Tibial nerve (tissue), 4 donors: ENCODE measurements around the gene MIEF1. TPM values are rescaled to one million over a fixed set of nuclear protein-coding genes. Genes with fewer than 3 reads are reported as not detected.

Experiments used
- DNase-seq, 2 donors: peaks; one replicate each; pipeline ENCODE4 v3.0.0-alpha.2; 2019; ENCODE audit warnings: low spot score in 2 of 2
- H3K27ac ChIP-seq, 4 donors: fragments of 200-600 bp; sonication (generic) in 3 of 4; one replicate each; pipeline ENCODE4 v1.5.1; 2017 to 2019; ENCODE audit warnings: mild to moderate bottlenecking in 1 of 4
- H3K27me3 ChIP-seq, 2 donors: fragments of 200-600 bp; sonication (generic) in 1 of 2; one replicate each; pipeline versions ENCODE4 v1.5.1 to v1.6.0; 2017 to 2019
- H3K36me3 ChIP-seq, 3 donors: fragments of 200-600 bp; sonication (generic); one replicate each; pipeline ENCODE4 v1.5.1; 2018 to 2019
- H3K4me1 ChIP-seq, 4 donors: fragments of 200-600 bp; sonication (generic) in 3 of 4; one replicate each; pipeline ENCODE4 v1.5.1; 2017 to 2019
- H3K4me3 ChIP-seq, 4 donors: fragments of 200-600 bp; sonication (generic) in 3 of 4; one replicate each; pipeline ENCODE4 v1.5.1; 2017 to 2019; ENCODE audit warnings: mild to moderate bottlenecking in 1 of 4, moderate library complexity in 1 of 4
- H3K9me3 ChIP-seq, 4 donors: fragments of 200-600 bp; sonication (generic) in 3 of 4; one replicate each; pipeline ENCODE4 v1.5.1; 2017 to 2019
- EP300 ChIP-seq, 2 donors: sonication (generic); formaldehyde crosslinking; IDR thresholded peaks; one replicate each; pipeline ENCODE4 v1.6.1; 2017; ENCODE audit warnings: antibody characterized with exemption in 2 of 2, mild to moderate bottlenecking in 1 of 2
- POLR2A ChIP-seq, 2 donors: fragments of 450-650 bp; IDR thresholded peaks; one replicate each; pipeline ENCODE4 v1.6.1; 2017; ENCODE audit warnings: antibody characterized with exemption in 2 of 2, mild to moderate bottlenecking in 2 of 2, moderate library complexity in 2 of 2
- WGBS, 2 donors: methylation state at CpG; one replicate each; pipeline ENCODE4 v1.1.5; 2018; 5-methylcytosine and 5-hydroxymethylcytosine counted together
- total RNA-seq, 4 donors: library from RNA; depleted of rRNA; stranded (reverse); fragments of >200 nt; gene quantifications; one replicate each; pipeline ENCODE4 v1.1.0, GENCODE V29; 2016
- TF ChIP-seq, protein P1 (sequence below), 5 experiments: fragments of 200-600 bp in 3 of 5; fragments of 450-650 bp in 2 of 5; sonication (generic) in 3 of 5; IDR thresholded peaks; one replicate each; pipeline ENCODE4 v1.5.1; 2016 to 2019; ENCODE audit warnings: antibody characterized with exemption in 5 of 5, mild to moderate bottlenecking in 3 of 5, moderate library complexity in 2 of 5

Gene MIEF1
- total RNA-seq, 4 donors from 2014 or later: 18.0 to 38.2 (median 26.9) TPM

DNA sequence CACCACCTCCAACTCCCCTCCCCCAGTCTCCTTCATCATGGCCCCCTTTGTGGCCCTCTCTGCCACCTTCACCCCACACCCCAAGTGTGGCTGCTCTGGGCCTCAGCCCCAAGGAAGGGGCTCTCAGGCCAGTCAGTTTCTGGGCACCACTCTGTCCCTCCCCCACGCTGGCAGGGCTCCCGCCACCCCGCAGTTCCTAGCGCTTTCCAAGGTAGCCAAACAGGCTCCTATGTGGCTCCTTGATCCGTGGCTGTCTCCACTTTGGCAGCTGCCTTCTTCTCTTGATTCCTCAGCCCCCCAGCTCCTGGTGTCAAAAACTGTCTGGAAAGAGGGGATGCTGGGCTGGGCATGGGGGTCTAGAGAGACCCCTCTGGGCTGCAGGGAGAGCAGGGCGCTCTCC lies 58.0 kb downstream of the MIEF1 start:
- WGBS, 2 donors: 56 to 57% methylated on average over 6 of the region's 6 CpGs
- TF ChIP-seq POLR2A (IDR thresholded peaks at IDR 0.05): no peak
- TF ChIP-seq, protein P1, sequence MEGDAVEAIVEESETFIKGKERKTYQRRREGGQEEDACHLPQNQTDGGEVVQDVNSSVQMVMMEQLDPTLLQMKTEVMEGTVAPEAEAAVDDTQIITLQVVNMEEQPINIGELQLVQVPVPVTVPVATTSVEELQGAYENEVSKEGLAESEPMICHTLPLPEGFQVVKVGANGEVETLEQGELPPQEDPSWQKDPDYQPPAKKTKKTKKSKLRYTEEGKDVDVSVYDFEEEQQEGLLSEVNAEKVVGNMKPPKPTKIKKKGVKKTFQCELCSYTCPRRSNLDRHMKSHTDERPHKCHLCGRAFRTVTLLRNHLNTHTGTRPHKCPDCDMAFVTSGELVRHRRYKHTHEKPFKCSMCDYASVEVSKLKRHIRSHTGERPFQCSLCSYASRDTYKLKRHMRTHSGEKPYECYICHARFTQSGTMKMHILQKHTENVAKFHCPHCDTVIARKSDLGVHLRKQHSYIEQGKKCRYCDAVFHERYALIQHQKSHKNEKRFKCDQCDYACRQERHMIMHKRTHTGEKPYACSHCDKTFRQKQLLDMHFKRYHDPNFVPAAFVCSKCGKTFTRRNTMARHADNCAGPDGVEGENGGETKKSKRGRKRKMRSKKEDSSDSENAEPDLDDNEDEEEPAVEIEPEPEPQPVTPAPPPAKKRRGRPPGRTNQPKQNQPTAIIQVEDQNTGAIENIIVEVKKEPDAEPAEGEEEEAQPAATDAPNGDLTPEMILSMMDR (IDR thresholded peaks at IDR 0.05): no peak
- TF ChIP-seq EP300 (IDR thresholded peaks at IDR 0.05): no peak
- H3K27me3 ChIP-seq: peaks cover 0 to 45% of the 10 kb centered on the region in 2 donors
- no peak overlapping the region for H3K4me3 ChIP-seq
- H3K36me3 ChIP-seq: no peaks in the 10 kb centered on the region
- no peak for DNase-seq
- H3K9me3 ChIP-seq: no peaks in the 10 kb centered on the region
- peaks cover 0 to 27% (median 9%) of the 10 kb centered on the region in 4 donors for H3K4me1 ChIP-seq
- H3K27ac ChIP-seq: no peak overlapping the region

DNA sequence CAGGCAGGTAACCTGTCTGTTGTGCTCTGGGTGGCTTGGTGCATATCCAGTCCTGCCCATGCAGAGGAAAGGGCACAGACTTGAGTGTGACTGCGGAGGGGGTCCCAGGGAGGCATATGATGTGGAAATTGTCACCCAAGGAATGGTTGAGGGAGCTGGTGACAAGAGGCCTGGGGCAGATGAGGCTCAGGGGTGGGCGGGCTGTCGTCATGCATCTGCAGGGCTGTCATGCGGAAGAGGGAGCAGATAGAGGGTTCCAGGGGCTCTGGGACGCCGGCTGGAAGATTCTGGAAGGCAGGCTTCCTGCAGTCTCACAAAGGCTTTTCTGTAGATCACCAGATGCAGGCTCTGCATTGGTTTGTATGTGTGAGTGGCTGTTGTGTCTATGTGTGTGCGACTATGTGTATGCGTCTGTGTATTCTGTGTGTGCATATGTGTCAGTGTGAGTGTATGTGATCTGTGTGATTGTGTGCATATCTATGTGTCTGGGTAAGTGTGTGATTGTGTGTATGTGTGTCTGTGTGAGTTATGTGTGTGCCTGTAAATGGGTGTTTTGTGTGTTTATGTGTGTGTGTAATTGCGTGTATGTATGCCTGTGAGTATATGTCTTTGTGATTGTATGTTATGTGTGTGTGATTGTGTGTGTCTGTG lies 60.9 kb downstream of the MIEF1 start:
- H3K4me1 ChIP-seq: peaks cover 0 to 19% (median 6%) of the 10 kb centered on the region in 4 donors
- WGBS, 2 donors: 73 to 74% methylated on average over 9 of the region's 9 CpGs
- peaks cover 0 to 28% of the 10 kb centered on the region in 2 donors for H3K27me3 ChIP-seq
- DNase-seq: no peak
- no peak overlapping the region for H3K4me3 ChIP-seq
- TF ChIP-seq POLR2A (IDR thresholded peaks at IDR 0.05) (no peak), EP300 (IDR thresholded peaks at IDR 0.05) (no peak)
- TF ChIP-seq, protein P1 (IDR thresholded peaks at IDR 0.05): no peak
- no peaks in the 10 kb centered on the region for H3K9me3 ChIP-seq
- H3K36me3 ChIP-seq: no peaks in the 10 kb centered on the region
- no peak overlapping the region for H3K27ac ChIP-seq

DNA sequence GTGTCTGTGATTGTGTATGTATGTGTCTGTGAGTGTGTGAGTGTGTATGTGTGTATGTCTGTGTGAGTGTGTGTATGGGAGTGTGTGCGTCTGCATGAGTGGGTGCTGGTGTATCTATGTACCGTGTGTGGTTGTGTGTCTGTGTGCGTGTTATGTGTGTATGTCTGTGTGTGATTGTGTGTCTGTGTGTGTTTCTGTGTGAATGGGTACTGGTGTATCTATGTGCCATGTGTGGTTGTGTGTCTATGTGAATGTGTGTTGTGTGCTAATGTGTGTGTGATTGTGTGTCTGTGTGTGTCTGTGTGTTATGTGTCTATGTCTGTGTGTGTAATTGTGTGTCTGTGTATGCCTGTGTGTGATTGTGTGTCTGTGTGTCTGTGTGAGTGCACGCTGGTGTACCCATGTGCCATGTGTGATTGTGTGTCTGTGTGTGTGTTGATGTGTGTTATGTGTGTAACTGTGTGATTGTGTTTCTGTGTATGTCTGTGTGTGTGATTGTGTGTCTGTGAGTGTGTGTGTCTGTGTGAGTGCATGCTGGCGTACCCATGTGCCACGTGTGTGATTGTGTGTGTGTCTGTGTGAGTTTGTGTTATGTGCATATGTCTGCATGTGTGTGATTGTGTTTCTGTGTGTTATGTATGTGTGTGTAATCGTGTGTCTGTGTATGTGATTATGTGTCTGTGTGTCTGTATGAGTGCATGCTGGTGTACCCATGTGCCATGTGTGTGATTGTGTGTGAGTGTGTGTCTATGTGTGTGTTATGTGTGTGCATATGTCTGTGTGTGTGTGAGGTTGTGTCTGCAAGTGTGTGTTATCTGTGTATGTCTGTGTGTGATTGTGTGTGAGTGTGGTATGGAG lies 61.7 kb downstream of the MIEF1 start:
- no peaks in the 10 kb centered on the region for H3K36me3 ChIP-seq
- H3K4me1 ChIP-seq: peaks cover 0 to 11% (median 0%) of the 10 kb centered on the region in 4 donors
- no peak for DNase-seq
- no peak overlapping the region for H3K27ac ChIP-seq
- no peak overlapping the region for H3K4me3 ChIP-seq
- TF ChIP-seq POLR2A (IDR thresholded peaks at IDR 0.05) (no peak), EP300 (IDR thresholded peaks at IDR 0.05) (no peak)
- TF ChIP-seq, protein P1 (IDR thresholded peaks at IDR 0.05): no peak
- H3K27me3 ChIP-seq: peaks cover 0 to 20% of the 10 kb centered on the region in 2 donors
- WGBS, 2 donors: 84 to 91% methylated on average over 7 of the region's 7 CpGs
- H3K9me3 ChIP-seq: no peaks in the 10 kb centered on the region

DNA sequence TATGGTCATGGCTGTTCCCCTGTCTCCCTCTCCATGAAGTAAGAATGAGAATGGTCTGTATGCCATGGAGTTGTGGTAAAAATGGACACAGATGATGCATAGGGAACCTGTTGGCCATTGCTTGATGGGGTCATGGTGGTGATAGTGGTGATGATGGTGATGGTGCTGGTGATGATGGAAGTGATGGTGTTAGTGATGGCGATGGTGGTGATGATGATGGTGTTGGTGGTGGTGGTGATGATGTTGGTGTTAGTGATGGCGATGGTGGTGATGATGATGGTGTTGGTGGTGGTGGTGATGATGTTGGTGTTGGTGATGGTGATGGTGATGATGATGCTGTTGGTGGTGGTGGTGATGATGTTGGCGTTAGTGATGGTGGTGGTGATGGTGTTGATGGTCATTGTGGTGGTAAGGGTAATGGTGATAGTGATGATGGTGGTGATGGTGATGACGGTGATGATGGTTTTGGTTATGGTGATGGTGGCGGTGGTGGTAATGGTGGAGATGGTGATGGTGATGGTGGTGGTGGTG lies 63.4 kb downstream of the MIEF1 start:
- 93 to 94% methylated on average over 5 of the region's 5 CpGs for WGBS, 2 donors
- Histone ChIP-seq H3K36me3 (no peaks in the 10 kb centered on the region), H3K27ac (no peak overlapping the region), H3K9me3 (no peaks in the 10 kb centered on the region), H3K27me3 (peaks cover 0 to 3% of the 10 kb centered on the region in 2 donors), H3K4me1 (no peaks in the 10 kb centered on the region), H3K4me3 (no peak overlapping the region)
- DNase-seq: no peak
- TF ChIP-seq EP300 (IDR thresholded peaks at IDR 0.05) (no peak), POLR2A (IDR thresholded peaks at IDR 0.05) (no peak)
- TF ChIP-seq, protein P1 (IDR thresholded peaks at IDR 0.05): no peak
